ENCODE results near the gene AAK1.

The AAK1 gene

GRCh38 chr2:69638630-69639029, 4.9 kb downstream of the AAK1 start:
- no peak for TF ChIP-seq CTCF (IDR thresholded peaks at IDR 0.05; ENCODE audit: low read depth, low read length, missing control alignments)
- no peak for DNase-seq (ENCODE audit: extremely low read depth, low read depth)
- H3K4me3 ChIP-seq (replicated peaks; ENCODE audit: low read depth, low read length): no peak overlapping the region

DNA sequence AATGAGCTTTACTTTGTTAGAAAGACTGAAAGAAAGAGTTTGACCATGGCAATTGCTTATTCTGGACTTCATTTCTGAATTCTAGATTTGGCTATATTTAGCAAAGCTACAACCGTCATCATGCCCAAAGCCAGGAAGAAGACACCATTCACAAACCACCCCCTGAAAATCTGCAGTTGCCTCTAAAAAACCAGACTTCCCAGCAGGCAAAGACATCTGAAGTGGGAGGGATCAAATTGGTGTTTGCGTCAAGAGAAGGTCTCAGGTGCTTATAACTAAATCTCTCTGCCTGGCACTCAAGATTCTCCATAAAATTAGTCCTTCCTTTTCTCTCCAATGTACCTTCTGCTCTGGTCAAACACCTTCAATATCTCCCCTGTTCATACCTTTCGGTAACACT, 5.6 kb downstream of the AAK1 start:
- DNase-seq (ENCODE audit: extremely low read depth, low read depth): no peak
- H3K4me3 ChIP-seq (replicated peaks; ENCODE audit: low read depth, low read length): no peak overlapping the region
- no peak for TF ChIP-seq CTCF (IDR thresholded peaks at IDR 0.05; ENCODE audit: low read depth, low read length, missing control alignments)

- no peak for TF ChIP-seq CTCF (IDR thresholded peaks at IDR 0.05; ENCODE audit: low read depth, low read length, missing control alignments)
- no peak for DNase-seq (ENCODE audit: extremely low read depth, low read depth)
- no peak overlapping the region for H3K4me3 ChIP-seq (replicated peaks; ENCODE audit: low read depth, low read length)
Measured at GRCh38 chr2:69636395-69636794, 7.1 kb downstream of the AAK1 start.

DNA sequence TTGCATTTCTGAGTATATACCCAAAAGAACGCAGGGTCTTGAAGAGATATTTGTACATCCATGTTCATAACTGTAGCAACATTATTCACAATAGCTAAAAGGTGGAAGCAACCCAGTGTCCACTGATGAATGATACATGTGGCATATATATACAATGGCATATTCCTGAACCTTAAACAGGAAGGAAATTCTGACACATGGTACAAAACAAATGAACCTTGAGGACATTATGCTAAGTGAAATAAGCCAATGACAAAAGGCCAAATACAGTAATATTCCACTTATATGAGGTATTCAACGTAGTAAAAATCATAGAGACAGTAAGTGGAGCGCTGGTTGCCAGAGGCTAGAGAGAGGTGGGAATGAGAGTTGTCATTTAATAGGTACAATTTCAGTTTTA, 8.1 kb downstream of the AAK1 start:
- TF ChIP-seq CTCF (IDR thresholded peaks at IDR 0.05; ENCODE audit: low read depth, low read length, missing control alignments): no peak
- DNase-seq (ENCODE audit: extremely low read depth, low read depth): no peak
- no peak overlapping the region for H3K4me3 ChIP-seq (replicated peaks; ENCODE audit: low read depth, low read length)

- DNase-seq (ENCODE audit: extremely low read depth, low read depth): no peak
- H3K4me3 ChIP-seq (replicated peaks; ENCODE audit: low read depth, low read length): no peak overlapping the region
- no peak for TF ChIP-seq CTCF (IDR thresholded peaks at IDR 0.05; ENCODE audit: low read depth, low read length, missing control alignments)
Measured at GRCh38 chr2:69634196-69634821, 9.2 kb downstream of the AAK1 start.

DNA sequence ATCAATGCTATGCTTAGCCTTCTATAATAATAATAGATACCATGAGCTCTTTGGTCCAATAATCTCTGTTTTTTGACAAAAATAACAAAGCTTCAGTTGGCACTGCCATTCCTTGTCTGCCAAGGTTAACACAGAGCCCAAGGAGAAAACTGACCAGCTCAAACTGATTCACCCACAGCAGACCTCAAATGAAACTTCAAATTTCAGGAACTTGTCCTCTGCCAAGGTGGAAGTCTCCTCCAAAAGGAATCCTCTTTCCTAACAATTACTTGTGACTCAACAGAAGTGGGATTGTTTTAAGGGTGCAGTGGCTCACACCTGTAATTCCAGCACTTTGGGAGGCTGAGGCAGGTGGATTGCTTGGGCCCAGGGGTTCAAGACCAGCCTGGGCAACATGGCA, 12.1 kb downstream of the AAK1 start:
- H3K4me3 ChIP-seq (replicated peaks; ENCODE audit: low read depth, low read length): no peak overlapping the region
- no peak for DNase-seq (ENCODE audit: extremely low read depth, low read depth)
- TF ChIP-seq CTCF (IDR thresholded peaks at IDR 0.05; ENCODE audit: low read depth, low read length, missing control alignments): no peak

Measured in HFF-Myc (cell line).